GM21717 (cell line): Measurements from ENCODE around the gene DLK1.

ENCODE experiments used
- ATAC-seq: cut with Tn5 transposase; IDR thresholded peaks from one replicate; pipeline ENCODE4 v1.9.1; 2021; ENCODE audit warnings: mild to moderate bottlenecking, moderate library complexity; ENCODE audit not compliant: unreplicated experiment

Gene DLK1

DNA sequence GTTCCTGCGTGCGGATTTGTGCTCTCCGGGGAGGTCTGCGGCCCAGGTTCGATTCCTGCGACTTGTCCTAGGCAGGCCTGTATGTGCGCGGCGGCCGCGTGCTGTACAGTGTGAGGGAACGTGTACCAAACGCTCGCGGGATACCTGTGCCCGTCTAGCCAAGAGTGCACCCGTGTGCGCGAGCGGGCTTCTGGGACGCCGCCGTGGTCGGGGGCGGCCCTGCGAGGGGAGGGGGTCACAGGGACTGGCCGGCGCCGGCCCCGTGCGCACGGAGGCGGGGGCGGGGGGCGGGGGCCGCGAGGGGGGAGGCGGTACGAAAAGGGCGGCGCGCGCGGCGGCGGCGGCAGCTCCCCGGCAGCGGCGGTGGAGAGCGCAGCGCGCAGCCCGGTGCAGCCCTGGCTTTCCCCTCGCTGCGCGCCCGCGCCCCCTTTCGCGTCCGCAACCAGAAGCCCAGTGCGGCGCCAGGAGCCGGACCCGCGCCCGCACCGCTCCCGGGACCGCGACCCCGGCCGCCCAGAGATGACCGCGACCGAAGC, at the start of gene DLK1:
DLK1 (plus strand) TSS at position 343 of the 536 bp plus-strand sequence; CDS start at position 520, 177 bp downstream.
- ATAC-seq = no peak

DNA sequence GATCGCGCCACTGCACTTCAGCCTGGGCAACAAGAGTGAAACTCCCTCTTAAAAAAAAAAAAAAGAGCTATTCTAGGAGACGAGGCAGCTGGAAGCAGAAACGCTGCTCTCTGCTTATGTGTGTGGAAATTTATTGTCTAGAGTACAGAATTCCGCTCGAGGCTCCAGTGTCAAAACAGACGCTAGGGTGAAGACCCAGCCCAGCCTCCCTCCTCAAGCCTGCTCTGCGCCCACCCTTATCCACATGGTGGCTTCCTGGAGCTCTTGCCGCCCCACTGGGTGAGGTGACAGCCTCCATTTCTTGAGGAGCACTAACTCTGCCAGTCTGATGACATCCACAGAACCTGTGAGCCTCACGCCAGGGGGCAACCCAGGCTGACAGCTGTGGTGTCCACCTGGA, 49.5 kb upstream of the DLK1 start:
- ATAC-seq = no peak

DNA sequence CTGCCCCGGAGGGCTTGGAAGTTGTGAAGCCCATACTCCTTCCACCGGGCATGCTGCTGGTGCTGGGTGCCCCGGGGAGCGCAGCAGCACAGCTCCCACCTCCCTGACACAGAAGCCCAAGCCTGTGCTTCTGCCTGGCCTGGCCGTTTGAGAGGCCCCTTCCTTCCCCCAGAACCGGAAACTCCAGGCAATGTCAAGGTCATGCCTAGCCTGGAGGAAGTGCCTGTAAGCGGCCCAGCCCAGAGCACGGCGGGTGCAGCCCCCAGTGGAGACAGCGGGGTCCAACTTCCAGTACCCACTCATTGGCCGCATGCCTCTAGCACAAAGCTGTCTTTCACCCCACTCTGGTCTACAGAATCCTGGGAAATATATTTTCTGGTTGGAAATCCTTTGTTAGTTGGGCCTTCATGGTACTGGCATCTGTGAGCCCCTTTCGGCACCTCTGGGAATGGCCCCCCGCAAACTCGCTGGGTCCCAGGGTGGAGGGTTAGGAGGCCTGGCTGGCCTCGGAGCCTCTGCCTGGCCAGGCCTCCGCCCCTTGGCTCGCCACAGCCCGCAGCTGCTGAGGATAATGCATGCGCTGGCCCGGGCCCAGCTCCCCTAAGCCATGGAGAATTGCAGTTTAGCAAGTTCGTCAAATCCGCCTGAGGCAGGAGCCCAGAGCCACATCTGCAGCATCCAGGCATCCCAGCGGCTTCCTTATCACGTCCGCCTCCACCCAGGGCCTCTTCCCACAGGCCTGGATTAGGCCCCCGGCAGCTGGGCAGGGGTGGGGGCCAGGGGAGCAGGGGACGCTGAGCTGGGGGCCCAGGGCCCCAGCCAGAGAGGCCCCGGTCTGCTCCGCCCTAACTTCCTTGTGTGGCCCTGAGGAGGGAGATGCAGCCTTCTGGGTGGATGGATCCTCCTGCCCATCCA, 48.9 kb upstream of the DLK1 start:
- ATAC-seq = no peak

DNA sequence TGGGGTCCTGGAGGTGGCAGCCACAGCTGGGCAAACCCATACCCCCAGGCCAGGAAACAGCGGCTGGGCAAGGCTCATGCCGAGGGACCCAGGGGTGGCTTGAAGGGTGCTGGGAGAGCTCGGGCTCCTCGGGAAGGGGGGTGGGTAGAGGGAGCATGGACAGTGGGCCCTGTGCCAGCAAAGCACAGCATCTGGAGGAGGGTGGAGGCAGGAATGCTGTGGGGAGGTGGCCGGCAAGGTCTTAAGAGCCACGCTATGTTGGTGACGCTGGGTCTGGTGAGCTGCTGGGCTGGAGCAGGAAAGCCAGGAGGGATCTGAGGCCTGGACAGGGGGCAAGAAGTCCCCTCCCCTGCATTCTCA, 48.2 kb upstream of the DLK1 start:
- ATAC-seq = no peak

DNA sequence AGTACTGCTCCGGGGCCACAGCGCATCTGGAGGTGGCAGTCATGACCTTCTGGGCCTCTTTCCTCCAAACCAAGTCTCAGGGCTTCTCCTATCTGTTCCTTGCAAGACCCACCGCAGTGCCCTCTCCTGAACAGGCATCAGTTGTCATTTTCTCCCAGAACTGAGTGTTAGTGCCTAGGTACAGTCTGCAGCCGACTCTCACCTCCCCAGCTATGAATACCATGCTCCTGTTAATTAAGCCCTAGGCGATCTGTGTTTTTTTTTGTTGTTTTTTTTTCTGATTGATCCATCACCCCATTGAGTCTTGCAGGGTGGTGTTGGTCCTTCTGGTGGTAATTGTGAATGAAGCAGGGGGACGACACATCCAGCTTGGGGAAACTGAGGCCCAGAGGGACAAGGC, 47.5 kb upstream of the DLK1 start:
- no peak for ATAC-seq

DNA sequence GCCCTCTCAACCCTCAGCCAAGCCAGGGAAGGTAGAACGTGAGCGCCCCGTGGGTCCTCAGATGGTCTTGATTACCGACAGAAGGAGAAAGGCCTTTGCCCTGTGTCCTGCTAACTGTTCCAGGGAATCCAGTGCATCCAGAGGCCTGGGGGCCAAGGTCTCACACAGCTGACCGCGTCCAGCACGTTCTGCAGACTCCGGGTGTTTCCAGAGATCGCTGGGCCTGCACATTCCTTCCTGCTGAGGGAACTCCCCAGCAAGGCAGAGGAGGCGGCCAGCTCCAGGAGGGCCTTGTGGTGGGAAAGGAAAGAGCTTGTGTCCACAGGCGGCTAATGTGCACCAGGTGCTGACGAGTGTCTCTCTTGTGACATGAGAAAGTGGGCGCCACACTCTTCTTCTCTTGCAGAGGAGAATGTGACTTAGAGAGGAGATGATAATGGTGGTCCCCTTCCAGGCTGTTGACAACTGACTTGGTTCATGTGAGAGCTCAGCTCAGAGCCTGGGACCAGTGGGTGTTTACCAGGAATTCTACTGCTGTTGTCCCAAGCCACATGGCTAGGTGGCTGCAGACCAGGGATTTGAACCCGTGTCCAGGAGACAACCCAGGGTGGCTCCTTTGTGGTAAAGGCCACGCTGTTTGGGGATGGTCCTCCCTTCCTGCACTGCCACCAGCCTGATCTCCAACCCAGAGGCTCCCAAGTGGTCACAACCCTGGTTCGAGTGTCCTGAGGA, 46.8 kb upstream of the DLK1 start:
- no peak for ATAC-seq

DNA sequence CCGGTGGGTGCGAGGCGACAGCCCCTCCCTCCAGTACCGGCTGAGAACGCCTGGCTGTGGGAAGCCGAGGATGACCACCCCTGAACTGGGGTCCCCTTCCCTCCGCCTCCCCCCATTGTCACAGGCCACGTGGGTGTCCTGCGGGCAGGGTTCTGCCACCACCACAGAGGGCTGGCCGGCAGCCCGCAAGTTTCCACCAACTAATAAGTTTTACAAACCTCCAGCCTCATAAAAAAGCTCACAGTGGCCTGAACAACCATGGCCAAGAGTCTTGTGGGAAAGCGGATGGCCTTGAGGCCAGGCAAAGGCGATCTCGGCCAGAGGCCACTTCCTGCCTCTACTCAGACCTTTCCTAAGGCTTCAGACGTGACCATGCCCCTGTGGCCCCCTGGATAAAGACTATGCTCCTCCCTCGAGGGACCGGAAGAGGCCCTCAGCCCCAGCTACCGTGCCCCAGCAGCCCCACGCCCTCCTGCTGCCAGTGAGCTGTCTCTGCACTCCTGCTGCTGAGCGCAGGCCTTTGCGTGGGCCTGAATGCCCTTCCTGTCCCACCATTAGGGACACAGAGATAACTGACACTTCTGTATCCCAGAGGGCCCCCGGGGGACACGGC, 46.1 kb upstream of the DLK1 start:
- ATAC-seq = no peak

DNA sequence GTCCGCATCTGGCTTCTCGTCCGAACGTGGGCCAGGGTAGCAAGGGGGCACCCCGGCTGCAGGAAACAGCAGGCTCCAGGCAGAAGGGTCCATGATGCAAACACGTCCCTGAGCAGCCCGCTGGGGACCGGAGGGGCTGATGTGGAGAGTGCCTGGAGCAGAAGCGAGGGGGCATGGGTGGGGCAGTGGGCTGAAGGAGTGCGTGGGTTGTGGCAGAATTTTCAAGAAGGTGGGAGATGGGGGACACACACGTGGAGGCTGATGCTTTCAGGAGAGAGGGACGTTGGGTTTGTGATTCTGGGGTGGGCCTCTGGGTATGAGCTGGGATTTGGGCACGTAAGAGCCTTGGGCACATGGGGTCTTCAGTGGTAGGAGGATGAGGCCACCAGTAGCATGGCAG, 45.6 kb upstream of the DLK1 start:
- ATAC-seq = no peak

DNA sequence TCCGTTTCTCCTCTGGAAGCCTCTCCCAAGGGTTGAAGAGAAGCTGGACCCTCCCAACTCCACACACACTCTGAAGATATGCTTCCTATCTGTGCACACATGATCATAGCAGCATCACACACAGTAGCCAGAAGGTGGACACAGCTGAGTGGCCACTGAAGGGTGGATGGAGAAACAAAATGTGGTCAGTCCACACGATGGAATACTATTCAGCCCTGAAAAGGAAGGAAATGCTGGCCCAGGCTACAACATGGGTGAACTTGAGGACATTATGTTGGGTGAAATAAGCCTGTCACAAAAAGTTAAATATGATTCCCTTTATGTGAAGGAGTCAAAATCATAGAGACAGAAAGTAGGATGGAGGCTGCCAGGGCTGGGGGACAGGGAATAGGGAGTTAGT, 43.9 kb upstream of the DLK1 start:
- no peak for ATAC-seq

DNA sequence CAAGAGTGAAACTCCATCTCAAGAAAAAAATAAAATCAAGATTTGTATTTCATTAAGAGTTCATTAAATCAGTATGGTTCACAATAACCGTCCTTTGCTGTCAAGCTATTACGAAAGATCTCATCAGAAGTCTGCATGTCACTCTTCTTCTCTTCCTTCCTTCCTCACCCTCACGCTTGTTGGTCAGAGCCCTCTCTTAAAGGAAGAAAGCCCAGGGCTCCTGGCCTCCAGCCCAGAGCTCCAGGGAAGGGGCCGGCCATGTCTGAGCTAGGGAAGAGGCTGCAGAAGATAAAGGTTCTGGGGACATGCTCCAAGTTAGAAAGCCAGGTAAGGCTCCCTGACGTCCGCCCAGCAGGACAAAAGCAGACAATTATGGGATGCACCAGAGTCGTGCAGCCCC, 43.1 kb upstream of the DLK1 start:
- no peak for ATAC-seq

DNA sequence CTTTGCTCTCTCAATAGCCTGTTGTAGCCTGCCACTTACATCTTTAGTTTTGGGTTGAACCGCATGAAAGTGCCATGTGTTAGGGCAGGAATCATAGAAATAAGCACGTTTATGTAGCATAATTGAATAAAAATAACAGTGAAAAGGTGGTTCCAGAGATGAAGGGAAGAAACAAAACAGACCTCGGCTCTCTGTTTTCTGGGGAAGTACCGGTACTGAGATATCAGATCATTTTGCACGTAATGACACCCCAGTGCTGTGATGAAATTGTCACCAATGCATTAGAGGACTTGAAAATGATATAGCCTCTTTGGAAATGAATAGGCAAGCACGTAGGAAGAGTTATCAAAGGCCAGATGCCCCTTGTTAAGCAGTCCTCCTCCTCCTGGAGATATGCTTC, 42.5 kb upstream of the DLK1 start:
- no peak for ATAC-seq

DNA sequence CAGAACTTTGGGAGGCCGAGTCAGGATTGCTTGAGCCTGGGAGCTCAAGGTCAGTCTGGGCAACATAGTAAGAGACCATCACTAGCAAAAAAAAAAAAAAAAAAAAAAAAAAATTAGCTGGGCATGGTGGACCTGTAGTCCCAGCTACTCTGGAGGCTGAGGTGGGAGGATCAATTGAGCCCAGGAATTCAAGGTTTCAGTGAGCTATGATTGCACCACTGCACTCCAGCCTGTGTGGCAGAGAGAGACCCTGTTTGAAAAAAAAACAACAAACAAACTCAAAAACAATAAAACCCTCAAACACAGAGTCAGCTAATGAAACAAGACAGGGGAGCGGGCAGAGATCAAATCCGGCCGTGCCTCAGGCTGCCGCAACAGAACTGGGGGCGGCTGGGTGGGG, 41.7 kb upstream of the DLK1 start:
- no peak for ATAC-seq

DNA sequence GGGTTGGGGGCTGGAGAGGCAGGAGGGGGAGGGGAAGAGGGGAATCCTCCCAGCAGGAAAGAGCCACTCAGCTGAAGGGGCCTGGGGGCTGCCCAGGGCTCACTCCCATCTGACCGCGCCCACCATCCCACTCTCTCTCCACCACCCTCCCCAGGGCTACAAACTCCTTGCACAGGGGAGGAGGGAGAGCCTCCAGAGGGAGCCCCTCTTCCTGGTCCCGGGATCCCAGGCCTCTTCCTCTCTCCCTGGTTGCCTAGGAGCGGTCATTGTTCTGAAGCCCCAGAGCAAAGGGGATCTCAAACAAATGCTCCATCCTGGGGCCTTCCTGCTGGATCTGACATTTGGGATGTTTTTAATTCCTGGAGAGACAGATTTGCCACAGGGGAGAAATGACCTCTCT, 39.8 kb upstream of the DLK1 start:
- ATAC-seq = no peak

DNA sequence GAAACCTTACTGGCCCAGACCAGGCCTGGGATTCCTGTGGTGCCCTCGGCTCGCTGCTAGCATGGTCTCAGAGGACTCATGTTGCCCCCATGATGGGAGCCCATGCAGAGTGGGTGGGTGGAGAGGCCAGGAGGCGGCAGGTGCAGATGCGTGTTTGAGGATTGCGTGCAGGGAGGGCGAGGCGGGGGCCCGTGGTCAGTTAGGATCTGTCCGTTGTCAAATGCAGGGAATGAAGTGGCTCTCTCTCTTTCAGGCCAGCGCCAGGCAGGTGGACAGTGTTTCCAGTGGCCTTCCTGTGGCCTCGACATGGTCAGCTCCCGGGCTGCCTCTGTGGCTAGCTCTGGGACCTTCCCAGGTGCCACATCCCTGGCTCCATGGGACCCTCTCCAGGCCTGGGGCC, 39.3 kb upstream of the DLK1 start:
- ATAC-seq = no peak

DNA sequence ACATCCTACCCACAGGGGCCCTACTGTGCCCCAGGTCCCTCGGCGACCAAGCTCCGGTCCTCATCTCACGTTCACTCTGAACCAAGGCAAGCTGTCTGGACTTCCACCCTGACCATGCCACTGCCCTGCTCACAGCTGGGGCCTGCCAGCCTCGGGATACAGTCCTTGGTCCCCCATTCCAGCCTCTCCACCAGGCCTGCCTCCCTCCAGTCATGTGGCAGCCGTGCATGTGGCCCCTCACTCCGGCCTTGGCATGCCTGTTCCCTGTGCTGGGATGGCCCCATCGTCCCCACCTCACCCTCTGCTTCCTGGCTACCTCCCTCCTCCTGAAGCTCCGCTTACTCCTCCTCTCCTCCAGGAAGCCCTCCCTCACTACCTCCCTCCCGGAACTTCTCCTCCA, 38.6 kb upstream of the DLK1 start:
- ATAC-seq = no peak

DNA sequence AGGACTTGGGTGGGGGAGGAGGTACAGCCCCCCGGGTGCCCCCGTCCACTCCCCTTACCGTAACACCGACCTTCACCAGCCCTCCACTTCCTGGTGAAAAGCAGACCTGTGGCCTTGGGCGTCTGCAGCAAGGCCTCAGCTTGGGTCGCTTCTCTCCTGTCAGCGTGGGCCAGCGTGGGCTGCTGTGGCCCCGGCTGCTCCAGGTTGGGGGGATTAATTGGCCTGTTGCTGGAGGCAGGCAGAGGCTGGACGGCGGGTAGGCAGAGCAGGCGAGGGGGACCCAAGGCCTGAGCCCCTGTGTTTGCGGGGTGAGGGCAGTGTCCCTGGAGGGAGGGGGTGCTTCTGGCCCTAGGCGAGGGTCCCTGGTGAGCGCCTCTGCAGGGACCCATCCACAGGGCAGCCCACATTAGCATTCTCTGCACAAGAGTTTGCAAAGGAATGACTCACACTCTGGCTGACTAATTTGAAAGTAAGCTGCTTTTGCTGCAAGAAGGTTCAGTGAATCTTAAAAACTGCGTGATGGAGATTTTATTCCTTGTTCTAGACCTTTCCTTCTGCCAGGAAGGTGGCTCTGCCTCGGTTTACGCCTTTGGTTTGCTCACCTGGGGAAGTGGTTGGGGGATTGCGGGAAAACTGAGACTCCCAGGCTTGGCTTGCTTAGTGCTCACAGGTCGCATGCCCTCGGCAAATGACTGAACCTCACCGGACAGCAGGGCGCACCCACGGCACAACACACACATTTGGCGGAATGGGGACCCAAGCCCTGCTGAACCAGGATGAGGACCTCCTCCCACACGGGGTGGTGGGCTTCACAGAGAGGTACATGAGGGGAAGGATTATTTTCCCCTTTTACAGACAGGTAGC, 37.9 kb upstream of the DLK1 start:
- ATAC-seq = no peak

DNA sequence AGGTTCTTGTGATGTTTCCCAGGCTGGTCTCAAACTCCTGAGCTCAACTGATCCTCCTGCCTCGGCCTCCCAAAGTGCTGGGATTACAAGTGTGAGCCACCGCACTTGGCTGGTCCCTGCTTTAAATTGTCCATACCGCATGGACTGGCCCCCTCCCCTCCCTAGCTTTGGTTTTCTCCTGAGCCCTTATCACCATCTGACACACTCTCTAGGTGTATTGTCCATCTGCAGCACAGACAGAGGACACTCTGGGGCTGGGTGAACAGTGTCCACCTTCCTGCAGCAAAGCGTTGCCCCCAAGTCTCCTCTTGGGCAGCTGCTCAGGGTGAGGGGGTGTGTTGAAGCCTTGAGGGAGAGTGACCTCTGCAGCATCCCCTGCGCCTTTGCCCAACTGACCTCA, 36.0 kb upstream of the DLK1 start:
- no peak for ATAC-seq

DNA sequence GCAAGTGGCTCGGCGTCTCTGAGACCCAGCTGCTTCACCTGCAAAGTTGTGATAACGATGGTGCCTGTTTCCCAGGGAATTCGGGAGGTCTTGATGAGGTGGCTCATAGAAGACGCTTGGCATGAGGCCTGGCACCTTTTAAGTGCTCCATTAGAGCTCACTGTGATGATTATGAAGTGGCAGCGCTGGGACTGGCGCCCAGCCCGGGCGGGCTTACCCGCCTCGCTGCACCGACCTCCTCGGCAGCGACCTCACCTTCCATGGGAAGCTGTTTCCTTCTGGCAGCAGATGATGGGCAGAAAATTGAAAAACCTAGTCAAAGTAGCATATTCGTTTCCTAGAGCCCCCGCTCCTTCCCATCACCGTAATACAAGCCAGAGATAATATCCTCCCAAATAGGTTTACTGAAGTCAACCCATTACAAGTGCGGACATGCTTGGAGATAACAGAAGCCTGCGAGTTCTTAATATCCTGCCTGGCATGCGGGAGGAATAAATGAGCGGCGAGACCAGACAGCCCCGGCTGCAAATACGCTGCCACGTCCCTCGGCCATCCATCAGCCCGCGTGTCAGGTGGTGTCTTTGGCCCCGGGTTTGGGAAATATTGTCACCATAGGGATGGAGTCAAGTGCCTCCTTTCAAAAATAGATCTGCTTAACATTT, 35.2 kb upstream of the DLK1 start:
- no peak for ATAC-seq

DNA sequence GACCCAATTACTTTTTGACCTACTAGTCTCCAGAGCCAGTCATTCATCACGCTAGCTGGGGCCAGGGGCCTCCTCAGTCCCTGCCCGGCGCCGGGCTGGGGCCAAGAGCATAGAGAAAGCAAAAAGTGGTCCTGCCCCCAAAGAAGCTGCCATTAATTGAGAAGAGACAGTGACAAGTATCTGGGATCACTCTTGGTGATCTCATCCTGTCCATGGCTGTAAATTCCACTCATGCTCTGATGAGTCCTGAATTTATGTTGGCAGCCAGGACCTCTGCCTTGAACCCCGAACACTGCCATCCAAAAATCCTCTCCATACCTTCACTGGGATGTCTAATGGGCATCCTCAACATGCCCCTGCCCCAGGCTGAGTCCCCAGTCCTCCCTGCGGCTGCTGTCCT, 34.4 kb upstream of the DLK1 start:
- no peak for ATAC-seq

DNA sequence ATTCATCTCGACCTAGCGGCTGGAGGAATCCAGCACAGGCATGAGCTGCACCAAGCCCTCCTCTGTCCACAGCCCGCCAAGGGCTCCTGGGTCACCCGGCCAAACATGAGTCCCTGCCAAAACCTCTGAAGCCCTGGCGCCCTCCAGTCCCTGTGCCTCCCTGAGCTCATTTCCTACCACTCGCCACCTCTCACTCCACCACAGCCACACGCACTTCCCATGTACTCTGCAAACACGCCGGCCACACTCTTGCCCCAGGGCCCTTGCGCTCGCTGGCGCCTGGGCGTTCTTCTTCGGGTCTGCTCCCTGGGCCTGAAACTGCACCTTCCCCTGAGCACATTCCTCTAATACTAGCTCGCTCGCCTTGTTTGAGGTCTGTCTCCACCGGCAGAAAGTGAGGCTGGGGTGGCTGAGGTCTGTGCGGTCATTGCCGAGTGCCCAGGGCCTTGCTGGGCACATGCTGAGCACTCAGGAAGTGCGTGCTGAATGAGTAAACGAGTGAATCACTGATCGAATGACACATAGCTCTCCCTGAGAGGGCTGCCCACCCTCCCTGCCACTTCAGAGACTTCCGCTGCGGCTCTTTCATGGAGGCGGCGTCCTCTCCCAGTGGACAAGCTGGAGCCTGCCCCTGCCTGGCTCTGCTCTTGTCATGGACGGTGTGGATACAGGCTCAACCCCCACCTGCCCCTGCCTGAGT, 33.7 kb upstream of the DLK1 start:
- no peak for ATAC-seq
